ENCODE data around the gene MEIS2.

- TF ChIP-seq CTCF (IDR thresholded peaks at IDR 0.05; ENCODE audit: poor library complexity, severe bottlenecking) (no peak), EP300 (conservative IDR thresholded peaks at IDR 0.05; ENCODE audit: poor library complexity, severe bottlenecking) (no peak), RAD21 (conservative IDR thresholded peaks at IDR 0.05) (no peak), POLR2AphosphoS5 (IDR thresholded peaks at IDR 0.05) (no peak), EZH2 (IDR thresholded peaks at IDR 0.05; ENCODE audit: borderline replicate concordance, insufficient read depth, low read length, poor library complexity, severe bottlenecking) (no peak), TAF1 (IDR thresholded peaks at IDR 0.05; ENCODE audit: low read depth) (no peak), SMC3 (conservative IDR thresholded peaks at IDR 0.05; ENCODE audit: poor library complexity) (no peak), MXI1 (conservative IDR thresholded peaks at IDR 0.05; ENCODE audit: poor library complexity, severe bottlenecking) (no peak)
- TF ChIP-seq, protein P1, sequence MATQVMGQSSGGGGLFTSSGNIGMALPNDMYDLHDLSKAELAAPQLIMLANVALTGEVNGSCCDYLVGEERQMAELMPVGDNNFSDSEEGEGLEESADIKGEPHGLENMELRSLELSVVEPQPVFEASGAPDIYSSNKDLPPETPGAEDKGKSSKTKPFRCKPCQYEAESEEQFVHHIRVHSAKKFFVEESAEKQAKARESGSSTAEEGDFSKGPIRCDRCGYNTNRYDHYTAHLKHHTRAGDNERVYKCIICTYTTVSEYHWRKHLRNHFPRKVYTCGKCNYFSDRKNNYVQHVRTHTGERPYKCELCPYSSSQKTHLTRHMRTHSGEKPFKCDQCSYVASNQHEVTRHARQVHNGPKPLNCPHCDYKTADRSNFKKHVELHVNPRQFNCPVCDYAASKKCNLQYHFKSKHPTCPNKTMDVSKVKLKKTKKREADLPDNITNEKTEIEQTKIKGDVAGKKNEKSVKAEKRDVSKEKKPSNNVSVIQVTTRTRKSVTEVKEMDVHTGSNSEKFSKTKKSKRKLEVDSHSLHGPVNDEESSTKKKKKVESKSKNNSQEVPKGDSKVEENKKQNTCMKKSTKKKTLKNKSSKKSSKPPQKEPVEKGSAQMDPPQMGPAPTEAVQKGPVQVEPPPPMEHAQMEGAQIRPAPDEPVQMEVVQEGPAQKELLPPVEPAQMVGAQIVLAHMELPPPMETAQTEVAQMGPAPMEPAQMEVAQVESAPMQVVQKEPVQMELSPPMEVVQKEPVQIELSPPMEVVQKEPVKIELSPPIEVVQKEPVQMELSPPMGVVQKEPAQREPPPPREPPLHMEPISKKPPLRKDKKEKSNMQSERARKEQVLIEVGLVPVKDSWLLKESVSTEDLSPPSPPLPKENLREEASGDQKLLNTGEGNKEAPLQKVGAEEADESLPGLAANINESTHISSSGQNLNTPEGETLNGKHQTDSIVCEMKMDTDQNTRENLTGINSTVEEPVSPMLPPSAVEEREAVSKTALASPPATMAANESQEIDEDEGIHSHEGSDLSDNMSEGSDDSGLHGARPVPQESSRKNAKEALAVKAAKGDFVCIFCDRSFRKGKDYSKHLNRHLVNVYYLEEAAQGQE (IDR thresholded peaks at IDR 0.05; ENCODE audit: borderline replicate concordance), result no peak
Measured at GRCh38 chr15:36960179-36960946, 140.0 kb downstream of the MEIS2 start.
